GM18511 (cell line): ENCODE measurements around the gene CLPX.
"Not testable (repeated sequence)": the region's sequence is repeated elsewhere in the genome, so short reads cannot be mapped to it uniquely, and the experiment has no call there.

Experiments used
- ATAC-seq: cut with Tn5 transposase; IDR thresholded peaks from one replicate; pipeline ENCODE4 v1.9.1; 2021; ENCODE audit warnings: mild to moderate bottlenecking, moderate library complexity; ENCODE audit not compliant: unreplicated experiment

CLPX gene

GRCh38 chr15:65175511-65175910 lies 9.6 kb downstream of the CLPX start:
- no peak for ATAC-seq

GRCh38 chr15:65174509-65174908 lies 10.6 kb downstream of the CLPX start:
- no peak for ATAC-seq

GRCh38 chr15:65172531-65172930 lies 12.6 kb downstream of the CLPX start:
- ATAC-seq: no peak

GRCh38 chr15:65171428-65171827 lies 13.7 kb downstream of the CLPX start:
- no peak for ATAC-seq

GRCh38 chr15:65165875-65166274 lies 19.3 kb downstream of the CLPX start:
- no peak for ATAC-seq

GRCh38 chr15:65164139-65164538 lies 21.0 kb downstream of the CLPX start:
- ATAC-seq: no peak

GRCh38 chr15:65163041-65163440 lies 22.1 kb downstream of the CLPX start:
- ATAC-seq: no peak

- no peak for ATAC-seq
Observed at GRCh38 chr15:65156692-65157091, 28.4 kb downstream of the CLPX start.

- ATAC-seq: no peak
Observed at GRCh38 chr15:65154720-65155119, 30.4 kb downstream of the CLPX start.

GRCh38 chr15:65147902-65148301 lies 37.2 kb downstream of the CLPX start:
- no peak for ATAC-seq

GRCh38 chr15:65146438-65146837 lies 38.7 kb downstream of the CLPX start:
- no peak for ATAC-seq

GRCh38 chr15:65138631-65139030 lies 46.5 kb downstream of the CLPX start:
- ATAC-seq: not testable (repeated sequence)

- ATAC-seq: not testable (repeated sequence)
Observed at GRCh38 chr15:65137893-65138292, 47.2 kb downstream of the CLPX start.

- not testable (repeated sequence) for ATAC-seq
Observed at GRCh38 chr15:65137089-65137488, 48.1 kb downstream of the CLPX start.

GRCh38 chr15:65134538-65134937 lies 50.6 kb downstream of the CLPX start:
- no peak for ATAC-seq

GRCh38 chr15:65133548-65134200 lies 51.5 kb downstream of the CLPX start, which contains the start of gene PDCD7:
PDCD7 (minus strand) TSS chr15:65133808; CDS start chr15:65133781, 27 bp downstream.
- ATAC-seq: peak; percentile 90

GRCh38 chr15:65132878-65133547 lies 52.1 kb downstream of the CLPX start:
- peak; percentile 50 for ATAC-seq

GRCh38 chr15:65130941-65131340 lies 54.2 kb downstream of the CLPX start:
- no peak for ATAC-seq

GRCh38 chr15:65115542-65115941 lies 69.6 kb downstream of the CLPX start:
- ATAC-seq: no peak

GRCh38 chr15:65115086-65115485 lies 70.1 kb downstream of the CLPX start, which contains the start of gene UBAP1L:
UBAP1L (minus strand) TSS chr15:65115200; CDS start chr15:65106215, 8,985 bp downstream.
- no peak for ATAC-seq

GRCh38 chr15:65110676-65111292 lies 74.4 kb downstream of the CLPX start:
- no peak for ATAC-seq

- no peak for ATAC-seq
Observed at GRCh38 chr15:65106011-65106590, 79.0 kb downstream of the CLPX start.
